Endometrial microvascular endothelial cells (primary cell): ENCODE data around the gene EIF2B5. TPM values are rescaled to one million over a fixed set of nuclear protein-coding genes. Genes with fewer than 3 reads are reported as not detected.
"Not testable (repeated sequence)": the region's sequence is repeated elsewhere in the genome, so short reads cannot be mapped to it uniquely, and the experiment has no call there.

Experiments
- in situ Hi-C: cut with HindIII; loops from 2 replicates; pipeline ENCODE4 v1.10.0; 2017; ENCODE audit warnings: low sequenced_read_pairs, low pct_unique_long_range_greater_than_20kb; ENCODE audit errors: inconsistent ontology term
- total RNA-seq: library from RNA; depleted of rRNA; stranded (reverse); fragments of >200 nt; gene quantifications from one replicate; pipeline ENCODE4 v1.2.3, GENCODE V29; 2015; ENCODE audit errors: inconsistent ontology term

The EIF2B5 gene
- total RNA-seq, 1 donor from 2014 or later, result 45.3 TPM

DNA sequence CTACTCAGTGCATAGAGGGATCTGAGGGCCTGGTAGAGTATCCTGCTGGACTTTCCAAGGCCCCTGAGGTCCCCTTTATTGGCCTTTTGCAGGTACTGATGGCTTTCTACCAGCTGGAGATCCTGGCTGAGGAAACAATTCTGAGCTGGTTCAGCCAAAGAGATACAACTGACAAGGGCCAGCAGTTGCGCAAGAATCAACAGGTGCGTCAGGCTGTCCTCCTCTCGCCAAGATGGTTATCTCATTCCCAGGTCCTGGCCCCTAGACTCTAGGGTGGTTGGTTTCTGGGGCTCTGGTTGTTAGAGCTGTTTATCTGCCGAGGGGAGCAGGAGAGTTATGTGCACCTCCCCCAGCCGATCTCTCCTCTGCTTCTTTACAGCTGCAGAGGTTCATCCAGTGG is 9.3 kb downstream of the EIF2B5 start:
- in situ Hi-C loops, result no loop called here

DNA sequence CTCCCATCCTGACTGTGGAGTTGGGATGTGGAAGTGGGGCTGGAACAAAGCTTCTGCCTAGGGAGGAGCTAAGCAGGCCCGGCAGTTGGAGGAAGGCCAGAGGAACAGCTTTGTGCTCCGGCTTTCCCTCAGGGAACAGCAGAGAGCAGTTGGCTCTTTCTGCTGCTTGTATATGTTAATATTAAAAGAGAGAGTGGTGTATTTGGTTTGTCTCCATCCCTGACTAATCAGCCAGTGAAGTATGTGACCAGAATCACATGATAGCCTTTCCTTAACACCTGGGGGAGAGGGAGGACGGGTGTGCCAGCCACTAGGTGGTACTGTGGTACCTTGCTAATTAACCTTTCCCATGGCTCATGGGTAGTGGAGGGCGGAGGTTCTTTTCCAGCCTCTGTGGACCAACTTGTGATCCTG is 10.0 kb downstream of the EIF2B5 start:
- in situ Hi-C loops, result no loop called here

DNA sequence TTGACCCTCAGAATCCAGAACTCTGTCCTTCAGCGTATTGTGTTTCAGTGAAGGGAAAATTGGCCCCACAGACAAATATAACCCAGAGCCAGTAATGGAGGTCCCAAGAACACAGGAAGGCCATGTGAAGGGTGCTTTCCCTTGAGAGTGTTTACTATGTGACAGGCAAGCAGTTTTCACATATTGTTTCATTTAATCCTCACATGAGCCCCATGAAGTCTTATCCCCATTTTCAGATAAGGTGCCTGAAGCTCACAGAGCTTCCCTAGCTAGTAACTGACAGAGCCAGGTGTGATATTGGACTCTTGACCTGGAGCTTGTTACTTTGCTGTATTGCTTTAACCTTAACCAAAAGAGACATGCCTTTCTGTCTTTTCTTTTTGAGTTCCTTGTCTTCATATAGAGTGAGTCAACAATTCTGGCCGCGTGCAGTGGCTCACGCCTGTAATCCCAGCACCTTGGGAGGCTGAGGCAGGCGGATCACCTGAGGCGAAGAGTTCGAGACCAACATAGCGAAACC is 10.7 kb downstream of the EIF2B5 start:
- in situ Hi-C loops, result no loop called here

DNA sequence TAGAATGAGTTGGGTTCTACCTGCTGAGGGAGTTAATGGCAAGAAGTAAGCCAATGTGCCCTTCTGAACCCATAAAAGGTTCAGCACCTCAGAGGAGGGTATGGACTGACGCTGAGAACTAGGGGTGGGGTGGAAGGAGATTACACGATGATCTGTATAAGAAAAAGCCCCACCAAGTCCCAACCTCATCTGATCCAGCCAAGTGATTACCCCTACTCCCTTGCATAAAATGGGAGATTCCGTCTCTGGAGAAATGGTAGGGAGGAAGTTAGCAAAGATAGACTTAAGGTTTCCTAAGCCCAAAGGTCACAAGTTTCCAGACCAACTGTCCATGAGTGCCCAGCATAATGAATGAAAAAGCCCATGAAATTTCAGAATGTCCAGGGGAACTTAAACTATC is 12.9 kb downstream of the EIF2B5 start:
- in situ Hi-C loops, result no loop called here

DNA sequence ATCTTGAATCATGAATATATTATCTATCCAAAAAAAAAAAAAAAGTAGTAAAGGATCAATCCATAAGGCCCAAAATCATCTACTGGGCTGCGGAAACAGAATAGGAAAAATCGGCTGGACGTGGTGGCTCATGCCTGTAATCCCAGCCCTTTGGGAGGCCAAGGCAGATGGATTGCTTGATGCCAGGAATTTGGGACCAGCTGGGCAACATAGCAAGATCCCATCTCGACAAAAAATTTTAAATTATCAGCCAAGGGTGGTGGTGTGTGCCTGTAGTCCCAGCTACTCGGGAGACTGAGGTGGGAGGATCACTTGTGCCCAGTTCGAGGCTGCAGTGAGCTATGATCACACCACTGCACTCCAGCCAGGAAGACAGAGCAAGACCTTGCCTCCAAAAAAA is 14.0 kb downstream of the EIF2B5 start:
- in situ Hi-C loops, result no loop called here

DNA sequence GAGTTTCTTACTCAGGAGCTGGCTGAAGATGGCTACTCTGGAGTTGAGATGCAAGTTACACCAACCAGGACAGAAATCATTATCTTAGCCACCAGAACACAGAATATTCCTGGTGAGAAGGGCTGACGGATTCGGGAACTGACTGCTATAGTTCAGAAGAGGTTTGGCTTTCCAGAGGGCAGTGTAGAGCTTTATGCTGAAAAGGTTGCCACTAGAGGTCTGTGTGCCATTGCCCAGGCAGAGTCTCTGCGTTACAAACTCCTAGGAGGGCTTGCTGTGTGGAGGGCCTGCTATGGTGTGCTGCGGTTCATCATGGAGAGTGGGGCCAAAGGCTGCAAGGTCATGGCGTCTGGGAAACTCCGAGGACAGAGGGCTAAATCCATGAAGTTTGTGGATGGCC is 14.6 kb downstream of the EIF2B5 start:
- in situ Hi-C loops, result not testable (repeated sequence)

DNA sequence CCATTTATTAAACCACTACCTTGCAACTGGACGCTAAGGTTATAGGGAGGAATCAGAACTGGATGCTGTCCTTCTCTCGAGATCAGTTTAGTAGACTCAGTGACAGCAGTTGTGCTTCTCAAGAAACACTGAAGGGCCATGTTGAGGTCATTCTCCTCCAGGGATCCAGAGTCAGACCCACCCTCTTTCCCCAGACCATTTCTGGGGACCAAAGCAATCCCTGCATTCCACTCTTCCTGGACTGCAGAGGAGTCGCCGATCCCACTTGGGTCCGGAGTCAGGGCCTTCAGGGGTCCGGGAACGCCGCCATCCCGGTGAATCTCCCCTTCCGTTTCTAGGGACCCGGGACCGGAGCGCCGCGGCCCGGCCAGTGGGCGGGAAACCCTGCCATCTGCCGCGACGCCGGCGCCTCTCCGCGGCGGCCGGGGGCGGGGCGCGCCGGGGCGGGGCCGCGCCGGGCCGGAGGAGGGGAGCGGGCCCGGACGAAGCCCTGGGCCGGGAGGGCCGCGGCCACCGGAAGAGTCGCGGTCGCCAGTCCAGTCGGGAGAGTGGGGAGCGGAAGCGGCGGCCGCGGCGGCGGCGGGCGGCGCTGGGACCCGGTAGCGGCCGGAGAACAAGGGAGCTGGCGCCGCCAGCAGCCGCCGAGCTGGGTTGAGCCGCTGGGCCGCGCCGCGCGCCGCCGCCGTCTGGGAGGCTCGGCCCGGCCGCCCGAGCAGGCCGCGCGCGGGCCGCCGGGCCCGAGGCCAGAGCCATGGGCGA is 19.9 kb downstream of the EIF2B5 start, which contains the start of gene DVL3:
Gene DVL3 (plus strand): TSS at position 493 of the 759 bp plus-strand sequence. CDS start 259 bp downstream, at position 752.
- in situ Hi-C loops, result no loop called here

DNA sequence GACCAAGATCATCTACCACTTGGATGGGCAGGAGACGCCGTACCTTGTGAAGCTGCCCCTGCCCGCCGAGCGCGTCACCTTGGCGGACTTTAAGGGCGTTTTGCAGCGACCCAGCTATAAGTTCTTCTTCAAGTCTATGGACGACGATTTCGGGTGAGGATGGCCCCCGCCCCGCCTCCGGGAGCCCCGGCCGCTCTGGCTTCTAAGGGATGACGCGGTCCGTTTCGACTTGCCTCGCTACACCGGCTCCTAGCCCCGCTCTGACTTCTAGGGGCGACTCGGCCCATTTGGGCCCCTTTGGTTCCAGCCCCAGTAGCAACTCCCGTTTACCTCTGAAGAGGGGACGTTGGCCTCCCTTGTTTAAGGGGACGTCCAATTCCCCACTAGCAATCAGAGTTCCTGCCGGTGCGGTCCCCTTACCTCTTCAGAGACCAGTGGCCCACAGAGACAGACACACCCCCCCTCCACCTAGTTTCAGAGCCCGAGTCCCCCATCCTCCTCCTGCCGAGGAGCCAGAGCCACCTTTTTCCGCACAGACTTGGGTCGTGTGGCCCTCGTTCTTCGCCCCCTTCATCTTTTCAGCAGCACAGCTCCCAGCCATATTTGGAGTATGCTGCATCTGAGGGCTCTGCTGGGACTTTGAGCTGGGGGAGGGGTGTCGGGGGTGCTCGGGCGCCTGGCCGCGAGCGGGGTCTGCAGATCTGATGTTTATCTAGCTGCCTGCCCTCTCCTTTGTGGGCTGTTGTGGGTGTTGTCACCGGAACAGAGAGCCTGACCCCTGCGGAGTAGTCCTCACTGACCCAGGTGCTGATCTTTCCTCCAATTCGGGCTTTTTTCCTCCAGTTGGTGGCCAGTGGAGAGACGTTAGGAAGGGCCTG is 20.7 kb downstream of the EIF2B5 start:
- in situ Hi-C loops, result no loop called here

DNA sequence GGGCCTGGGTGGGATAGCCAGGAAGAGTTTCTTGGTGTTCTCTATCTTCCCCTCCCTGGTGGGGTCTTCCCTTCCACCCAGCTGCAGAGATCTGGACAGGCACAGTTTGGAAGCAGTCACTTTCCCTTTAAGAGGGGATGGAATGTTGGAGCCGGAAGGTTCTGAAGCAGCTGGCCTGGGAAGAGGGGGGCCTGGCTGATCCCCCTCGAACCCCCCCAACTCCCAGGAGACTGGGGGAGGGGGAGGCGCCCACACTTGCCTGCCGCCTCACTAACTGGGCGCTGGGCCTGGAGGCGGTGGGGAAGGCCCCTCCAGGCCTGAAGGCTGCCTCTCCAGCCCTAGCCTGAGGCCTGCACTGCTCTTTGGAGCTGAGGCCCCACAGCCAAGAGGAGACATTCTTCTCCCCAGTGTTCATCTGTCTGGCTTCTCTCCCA is 21.4 kb downstream of the EIF2B5 start:
- in situ Hi-C loops, result no loop called here

DNA sequence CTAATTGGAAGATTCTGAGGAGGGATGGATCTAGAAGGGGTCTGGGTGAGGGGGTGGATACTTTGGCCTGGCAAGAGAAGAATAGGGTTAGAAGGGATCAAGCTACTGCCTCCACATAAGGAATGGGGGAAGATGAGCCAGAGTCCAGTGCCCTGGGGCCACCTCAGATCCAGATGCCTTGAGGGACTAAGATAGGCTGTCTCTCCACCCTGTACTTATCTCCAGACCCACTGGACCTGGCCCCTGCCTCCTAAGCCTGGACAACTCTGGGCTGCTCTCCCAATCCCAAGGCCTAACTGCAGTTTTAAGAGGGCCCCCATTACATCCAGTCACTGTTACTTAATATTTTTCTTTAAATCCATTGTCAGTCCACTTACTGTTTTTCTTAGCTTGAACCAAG is 22.0 kb downstream of the EIF2B5 start:
- in situ Hi-C loops, result no loop called here

DNA sequence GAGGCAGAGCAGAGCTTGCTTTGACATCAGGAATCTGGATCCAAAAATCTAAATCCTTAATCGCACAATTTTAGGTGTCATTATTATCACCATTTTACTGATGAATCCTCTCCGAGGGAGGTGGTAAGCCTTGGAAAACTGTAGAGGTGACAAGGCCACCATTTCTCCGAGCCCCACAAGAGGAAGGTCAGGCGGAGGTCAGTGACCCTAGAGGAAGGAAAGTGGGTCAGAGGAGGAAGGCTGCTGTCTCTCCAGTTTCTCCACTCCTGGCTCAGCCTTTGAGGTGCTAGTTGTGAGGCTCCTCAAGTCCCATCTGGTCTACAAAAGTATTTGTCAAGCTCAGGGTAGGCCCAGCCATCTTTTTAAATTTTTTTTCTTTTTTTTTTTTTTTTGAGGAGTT is 23.2 kb downstream of the EIF2B5 start:
- in situ Hi-C loops, result no loop called here

DNA sequence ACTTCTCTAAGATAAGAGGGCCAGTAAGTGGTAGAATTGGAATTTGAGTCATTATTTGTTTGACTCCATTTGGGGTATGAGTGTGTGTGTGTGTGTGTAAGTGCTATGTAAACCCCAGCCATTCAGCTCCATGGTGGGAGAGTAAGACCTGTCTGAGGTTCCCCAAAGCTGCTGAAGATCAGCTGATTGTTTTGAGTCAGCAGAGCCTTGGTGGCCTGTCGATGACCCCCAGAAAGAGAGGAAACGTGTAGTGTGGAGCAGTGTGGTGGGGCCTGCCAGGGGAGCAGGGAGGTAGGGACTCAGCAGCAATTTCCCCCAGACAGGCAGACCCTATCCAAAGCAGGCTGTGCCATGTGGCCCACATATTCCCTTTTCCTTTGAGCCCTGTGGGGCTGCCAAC is 25.3 kb downstream of the EIF2B5 start:
- in situ Hi-C loops, result no loop called here

DNA sequence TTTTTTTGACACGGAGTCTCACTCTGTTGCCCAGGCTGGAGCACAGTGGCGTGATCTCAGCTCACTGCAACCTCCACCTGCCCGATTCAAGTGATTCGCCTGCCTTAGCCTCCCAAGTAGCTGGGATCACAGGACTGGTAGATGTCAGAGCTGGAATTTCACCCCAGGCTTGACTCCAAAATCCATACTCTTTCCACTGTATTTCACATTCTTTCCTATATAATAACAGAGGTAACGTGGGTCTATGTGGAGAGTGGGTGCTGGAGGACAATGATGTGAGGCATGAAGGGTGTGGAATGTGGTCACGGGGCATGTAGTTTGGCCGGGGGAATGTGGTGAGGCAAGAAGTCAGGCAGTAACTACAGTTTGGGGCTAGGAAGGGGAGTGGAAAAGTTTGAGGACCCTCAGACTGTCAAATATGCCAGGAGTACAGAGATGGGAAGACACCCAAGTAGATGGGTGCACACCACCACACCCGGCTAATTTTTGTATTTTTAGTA is 27.5 kb downstream of the EIF2B5 start:
- in situ Hi-C loops, result not testable (repeated sequence)

DNA sequence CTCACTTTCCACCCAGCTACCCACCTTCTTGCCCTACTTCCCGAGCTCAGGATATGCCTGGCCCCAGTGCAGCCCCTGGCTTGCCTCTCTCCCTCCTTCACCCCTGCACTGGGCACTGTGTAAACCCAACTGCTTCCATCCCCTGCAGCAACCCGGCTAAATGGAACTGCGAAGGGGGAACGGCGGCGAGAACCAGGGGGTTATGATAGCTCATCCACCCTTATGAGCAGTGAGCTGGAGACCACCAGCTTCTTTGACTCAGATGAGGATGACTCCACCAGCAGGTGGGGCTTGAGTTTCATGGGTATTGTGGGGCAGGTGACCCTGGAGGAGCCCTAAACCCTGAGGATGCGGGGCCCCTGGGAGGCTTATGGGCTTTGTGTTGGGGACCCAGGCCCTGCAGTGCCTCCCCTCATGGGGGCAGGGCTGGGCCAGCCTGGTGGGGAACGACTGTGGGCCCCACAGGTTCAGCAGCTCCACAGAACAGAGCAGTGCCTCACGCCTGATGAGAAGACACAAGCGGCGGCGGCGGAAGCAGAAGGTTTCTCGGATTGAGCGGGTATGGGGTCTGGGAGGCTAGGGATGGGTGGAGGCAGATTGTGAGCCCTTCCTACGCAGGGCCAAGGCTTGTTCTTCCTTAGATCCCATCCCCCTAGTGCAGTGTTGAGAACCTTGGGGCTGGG is 29.6 kb downstream of the EIF2B5 start:
- in situ Hi-C loops, result no loop called here

DNA sequence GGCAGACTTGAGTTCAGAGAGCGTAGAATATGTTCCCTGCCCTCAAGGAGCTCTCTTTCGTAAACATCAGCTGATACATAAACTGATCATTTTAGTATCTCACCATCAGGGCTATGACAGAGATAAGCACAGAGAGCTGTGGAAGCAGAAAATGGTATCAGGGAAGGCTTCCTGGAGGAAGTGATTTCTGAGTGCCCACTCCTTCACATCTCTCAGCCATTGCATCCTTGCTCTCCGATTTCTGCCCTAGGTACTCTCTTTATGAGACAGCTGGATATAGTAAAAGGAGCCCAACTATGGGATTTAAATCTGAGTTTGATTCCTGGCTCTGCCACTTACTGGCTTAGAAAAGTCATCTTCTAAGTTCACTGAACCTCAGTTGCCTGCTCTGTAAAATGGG is 30.4 kb downstream of the EIF2B5 start:
- in situ Hi-C loops, result no loop called here

DNA sequence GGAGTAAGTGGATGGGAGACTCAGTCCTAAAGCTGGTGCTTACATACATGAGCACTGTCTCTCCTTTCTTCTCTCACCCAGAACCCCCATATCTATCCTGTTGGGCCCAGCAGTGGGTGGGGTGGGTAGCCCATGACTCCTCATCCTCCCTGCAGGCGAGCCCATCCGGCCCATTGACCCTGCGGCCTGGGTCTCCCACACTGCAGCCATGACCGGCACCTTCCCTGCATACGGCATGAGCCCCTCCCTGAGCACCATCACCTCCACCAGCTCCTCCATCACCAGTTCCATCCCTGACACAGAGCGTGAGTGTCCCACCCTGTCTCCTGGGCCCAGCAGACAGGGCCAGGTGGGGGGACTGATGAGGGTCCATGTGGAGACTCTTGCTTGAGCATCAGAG is 31.5 kb downstream of the EIF2B5 start:
- in situ Hi-C loops, result no loop called here

DNA sequence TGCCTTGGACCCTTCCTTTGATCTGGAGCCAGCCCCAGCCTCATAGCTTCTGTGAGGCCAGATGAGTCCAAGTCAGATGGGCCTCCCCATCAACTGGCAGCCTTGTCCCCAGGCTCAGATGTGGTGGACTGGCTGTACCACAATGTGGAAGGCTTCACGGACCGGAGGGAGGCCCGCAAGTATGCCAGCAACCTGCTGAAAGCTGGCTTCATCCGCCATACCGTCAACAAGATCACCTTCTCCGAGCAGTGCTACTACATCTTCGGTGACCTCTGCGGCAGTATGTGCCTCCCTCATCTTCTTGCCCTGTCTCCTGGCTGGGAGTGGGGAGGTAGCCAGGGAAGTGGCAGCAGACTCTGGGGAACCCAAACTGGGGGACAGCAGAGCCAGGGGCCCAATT is 32.6 kb downstream of the EIF2B5 start:
- in situ Hi-C loops, result no loop called here

DNA sequence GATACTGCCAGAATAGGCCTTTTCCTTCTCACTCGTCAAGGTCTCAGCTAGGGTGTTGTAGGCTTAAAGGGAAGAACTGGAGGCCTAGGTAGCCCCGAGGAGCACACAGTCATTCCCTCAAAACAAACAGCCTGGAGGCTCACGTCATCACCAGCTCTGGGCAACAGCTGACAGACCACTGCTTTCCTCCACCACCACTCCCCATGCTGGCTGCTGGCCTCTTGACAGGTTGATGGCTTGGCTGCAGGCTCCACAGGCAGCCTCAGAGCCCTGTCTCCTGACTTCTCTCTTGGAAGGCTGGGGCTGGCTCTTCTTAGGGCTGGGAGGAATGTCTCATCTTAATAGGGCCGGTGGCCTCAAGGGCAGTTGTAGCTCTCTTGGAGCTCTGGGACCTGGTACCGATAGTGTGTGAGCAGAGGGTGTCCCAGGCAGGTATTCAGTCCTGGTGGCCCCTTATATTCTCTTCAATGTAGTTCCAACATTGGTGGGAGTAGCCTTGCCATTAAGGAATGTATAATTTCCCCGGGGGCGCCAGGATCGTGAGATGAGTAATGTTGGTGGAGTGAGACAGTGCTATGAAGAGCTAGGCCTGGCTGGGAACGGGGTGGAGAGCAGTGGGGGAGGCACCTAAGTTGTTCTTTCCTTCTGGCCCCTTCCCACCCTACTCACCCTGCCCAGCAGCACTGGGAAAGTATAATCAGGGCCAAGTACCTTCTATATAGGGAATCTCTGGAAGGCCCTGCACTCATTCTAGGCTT is 33.4 kb downstream of the EIF2B5 start:
- in situ Hi-C loops, result no loop called here
